Daoy (cell line): ENCODE results near the gene RBM22. TPM values are rescaled to one million over a fixed set of nuclear protein-coding genes. Genes with fewer than 3 reads are reported as not detected.

Experiments used
- DNase-seq: peaks from one replicate; pipeline ENCODE4 v3.0.0-alpha.2; 2015; ENCODE audit warnings: low read depth
- total RNA-seq: library from RNA; depleted of rRNA; stranded (reverse); fragments of >200 nt; shearing (Covaris generic); gene quantifications from 2 replicates; pipeline ENCODE4 v1.2.3, GENCODE V29; 2014

The RBM22 gene
- total RNA-seq, 1 experiment from 2014 or later, result 51.4 TPM

GRCh38 chr5:150651924-150652671 lies 48.8 kb downstream of the RBM22 start:
- no peak for DNase-seq

- no peak for DNase-seq
Observed at GRCh38 chr5:150651382-150651781, 49.5 kb downstream of the RBM22 start.

GRCh38 chr5:150650021-150651006 lies 50.5 kb downstream of the RBM22 start:
- DNase-seq, result no peak

- no peak for DNase-seq
Observed at GRCh38 chr5:150649108-150650020, 51.5 kb downstream of the RBM22 start.

- no peak for DNase-seq
Observed at GRCh38 chr5:150648294-150649107, 52.4 kb downstream of the RBM22 start.

GRCh38 chr5:150647275-150648251 lies 53.3 kb downstream of the RBM22 start:
- no peak for DNase-seq

- peak; percentile 89 for DNase-seq
Observed at GRCh38 chr5:150645070-150645700, 55.7 kb downstream of the RBM22 start.

GRCh38 chr5:150644514-150644913 lies 56.3 kb downstream of the RBM22 start:
- DNase-seq, result peak; percentile 59

- no peak for DNase-seq
Observed at GRCh38 chr5:150644058-150644457, 56.8 kb downstream of the RBM22 start.

GRCh38 chr5:150642991-150643710 lies 57.7 kb downstream of the RBM22 start:
- no peak for DNase-seq

- DNase-seq, result peak; percentile 95
Observed at GRCh38 chr5:150642567-150642927, 58.3 kb downstream of the RBM22 start.

GRCh38 chr5:150641824-150642566 lies 58.9 kb downstream of the RBM22 start:
- peak; percentile 37 for DNase-seq

GRCh38 chr5:150641006-150641570 lies 59.8 kb downstream of the RBM22 start:
- DNase-seq, result peak; percentile 94
